NCI-H2081 (cell line): ENCODE results near the gene SRPRA.
"Not testable (repeated sequence)": the region's sequence is repeated elsewhere in the genome, so short reads cannot be mapped to it uniquely, and the experiment has no call there.

ENCODE experiments used
- DNase-seq, 2 experiments: peaks; one replicate each; lab custom pipeline; 2025; lab: John Stamatoyannopoulos, UW

Gene SRPRA

GRCh38 chr11:126282736-126283591 is 14.3 kb upstream of the SRPRA start, which contains the start of gene TIRAP:
Gene TIRAP (plus strand): TSS chr11:126283093. CDS start chr11:126290895, 7,802 bp downstream.
- DNase-seq: peak; percentile 59 to 75

- peak; percentile 28 to 46 for DNase-seq
Observed at GRCh38 chr11:126282361-126282735, 13.7 kb upstream of the SRPRA start.

- DNase-seq: no peak
Observed at GRCh38 chr11:126281666-126282175, 13.0 kb upstream of the SRPRA start.

- DNase-seq: no peak
Observed at GRCh38 chr11:126281245-126281644, 12.6 kb upstream of the SRPRA start.

- DNase-seq: no peak
Observed at GRCh38 chr11:126280595-126280994, 11.9 kb upstream of the SRPRA start.

- DNase-seq: no peak
Observed at GRCh38 chr11:126279191-126279590, 10.5 kb upstream of the SRPRA start.

GRCh38 chr11:126277780-126278179 is 9.1 kb upstream of the SRPRA start:
- DNase-seq: no peak

GRCh38 chr11:126277322-126277721 is 8.6 kb upstream of the SRPRA start:
- DNase-seq: no peak

- no peak for DNase-seq
Observed at GRCh38 chr11:126268361-126268707, 361 bp downstream of the SRPRA start.

- DNase-seq: no peak
Observed at GRCh38 chr11:126267650-126268049, 1.0 kb downstream of the SRPRA start.

GRCh38 chr11:126265811-126266210 is 2.9 kb downstream of the SRPRA start:
- no peak for DNase-seq

GRCh38 chr11:126263489-126263888 is 5.2 kb downstream of the SRPRA start:
- DNase-seq: no peak

- no peak for DNase-seq
Observed at GRCh38 chr11:126262216-126262615, 6.5 kb downstream of the SRPRA start.

GRCh38 chr11:126257764-126258163 is 10.9 kb downstream of the SRPRA start:
- DNase-seq: no peak

GRCh38 chr11:126257144-126257543 is 11.6 kb downstream of the SRPRA start:
- DNase-seq: no peak

- DNase-seq: no peak
Observed at GRCh38 chr11:126256216-126256615, 12.5 kb downstream of the SRPRA start.

- not testable (repeated sequence) for DNase-seq
Observed at GRCh38 chr11:126255507-126255906, 13.2 kb downstream of the SRPRA start.

- DNase-seq: no peak
Observed at GRCh38 chr11:126254819-126255218, 13.9 kb downstream of the SRPRA start.

- DNase-seq: no peak
Observed at GRCh38 chr11:126253265-126253664, 15.4 kb downstream of the SRPRA start.

- no peak for DNase-seq
Observed at GRCh38 chr11:126246636-126247035, 22.1 kb downstream of the SRPRA start.

- DNase-seq: no peak
Observed at GRCh38 chr11:126233391-126233790, 35.3 kb downstream of the SRPRA start.

GRCh38 chr11:126232683-126233082 is 36.0 kb downstream of the SRPRA start:
- no peak for DNase-seq

GRCh38 chr11:126231725-126232459 is 36.8 kb downstream of the SRPRA start:
- DNase-seq: no peak
